GM23338 (cell line): ENCODE data around the gene NADK2. TPM values are rescaled to one million over a fixed set of nuclear protein-coding genes. Genes with fewer than 3 reads are reported as not detected.

Source experiments
- ATAC-seq: fragments of 200-7000 bp; cut with Tn5 transposase; 3 replicates; pipeline ENCODE4 v1.9.1; 2020
- DNase-seq: peaks from one replicate; pipeline ENCODE4 v3.0.0-alpha.2; 2015; ENCODE audit warnings: low spot score
- H2AFZ ChIP-seq: fragments of 200-600 bp; sonication (generic); 2 replicates; pipeline ENCODE4 v1.8.0; 2016; ENCODE audit warnings: antibody characterized with exemption, mild to moderate bottlenecking, moderate library complexity
- H3F3A ChIP-seq: fragments of 200-600 bp; sonication (generic); replicated peaks from 2 replicates; pipeline ENCODE4 v1.8.0; 2017; ENCODE audit warnings: antibody characterized with exemption, mixed run types, low read depth
- H3K27ac ChIP-seq: fragments of 200-600 bp; sonication (generic); 2 replicates; pipeline ENCODE4 v1.6.1; 2016; ENCODE audit warnings: low read depth
- H3K27me3 ChIP-seq: fragments of 200-600 bp; sonication (generic); 2 replicates; pipeline ENCODE4 v1.8.0; 2016; ENCODE audit warnings: mild to moderate bottlenecking, mixed run types, moderate library complexity; ENCODE audit not compliant: insufficient read depth
- H3K36me3 ChIP-seq: fragments of 200-600 bp; sonication (generic); 2 replicates; pipeline ENCODE4 v1.8.0; 2016; ENCODE audit warnings: mild to moderate bottlenecking; ENCODE audit not compliant: insufficient read depth
- H3K4me1 ChIP-seq: fragments of 200-600 bp; sonication (generic); 2 replicates; pipeline ENCODE4 v1.8.0; 2016; ENCODE audit warnings: mild to moderate bottlenecking, moderate library complexity; ENCODE audit not compliant: insufficient read depth
- H3K4me2 ChIP-seq: fragments of 200-600 bp; sonication (generic); 2 replicates; pipeline ENCODE4 v1.7.1; 2017; ENCODE audit warnings: mixed run types
- H3K4me3 ChIP-seq: fragments of 200-600 bp; sonication (generic); 2 replicates; pipeline ENCODE4 v1.6.1; 2016; ENCODE audit warnings: mixed run types
- H3K79me2 ChIP-seq: fragments of 200-600 bp; sonication (generic); replicated peaks from 2 replicates; pipeline ENCODE4 v1.8.0; 2017; ENCODE audit warnings: mild to moderate bottlenecking; ENCODE audit not compliant: insufficient read depth
- H3K9me2 ChIP-seq: fragments of 200-600 bp; sonication (generic); 2 replicates; pipeline ENCODE4 v1.8.0; 2017; ENCODE audit not compliant: insufficient read depth
- H4K20me1 ChIP-seq: fragments of 200-600 bp; sonication (generic); replicated peaks from 2 replicates; pipeline ENCODE4 v1.8.0; 2017; ENCODE audit warnings: mild to moderate bottlenecking; ENCODE audit not compliant: insufficient read depth
- H3K27ac Mint-ChIP-seq: 2 replicates; pipeline ENCODE4 v1.8.0; 2020; ENCODE audit warnings: inconsistent platforms, mild to moderate bottlenecking, moderate library complexity, mixed read lengths
- H3K27me3 Mint-ChIP-seq: 3 replicates; pipeline ENCODE4 v1.8.0; 2022; ENCODE audit warnings: low read depth, mild to moderate bottlenecking, moderate library complexity, mixed read lengths, inconsistent platforms; ENCODE audit not compliant: insufficient read depth, poor library complexity
- H3K36me3 Mint-ChIP-seq: 3 replicates; pipeline ENCODE4 v1.8.0; 2021; ENCODE audit warnings: low read depth, mild to moderate bottlenecking, inconsistent platforms, moderate library complexity, mixed read lengths
- H3K4me1 Mint-ChIP-seq: 3 replicates; pipeline ENCODE4 v1.8.0; 2020; ENCODE audit warnings: mild to moderate bottlenecking, inconsistent platforms, mixed read lengths
- H3K4me3 Mint-ChIP-seq: 3 replicates; pipeline ENCODE4 v1.8.0; 2021; ENCODE audit warnings: moderate library complexity, mild to moderate bottlenecking, inconsistent platforms, mixed read lengths
- H3K9me3 Mint-ChIP-seq: 3 replicates; pipeline ENCODE4 v1.8.0; 2020; ENCODE audit warnings: moderate library complexity, mild to moderate bottlenecking, inconsistent platforms, mixed read lengths
- EZH2phosphoT487 ChIP-seq: fragments of 200-600 bp; sonication (generic); IDR thresholded peaks from one replicate; pipeline ENCODE4 v1.8.1; 2018; ENCODE audit warnings: antibody characterized with exemption; ENCODE audit not compliant: unreplicated experiment
- NANOG ChIP-seq: IDR thresholded peaks from 2 replicates; pipeline ENCODE4 v1.6.1; 2016; ENCODE audit warnings: antibody characterized with exemption, borderline replicate concordance
- ZNF114 ChIP-seq: fragments of 250-450 bp; sonication (Bioruptor Pico); IDR thresholded peaks from 2 replicates; pipeline ENCODE4 v1.5.0; 2020; ENCODE audit warnings: mild to moderate bottlenecking, moderate library complexity
- polyA plus RNA-seq: library from polyadenylated mRNA; unstranded; fragments of >200 nt; fragmentation: Nextera tagmentation; extraction: Ambion mirVana; gene quantifications from 2 replicates; pipeline ENCODE4 v1.2.1, GENCODE V29; 2016
- total RNA-seq: library from RNA; depleted of rRNA; stranded (reverse); fragments of >200 nt; shearing (Covaris generic); gene quantifications from 2 replicates; pipeline ENCODE4 v1.2.3, GENCODE V29; 2014
- TF ChIP-seq, protein P1 (sequence below): IDR thresholded peaks from one replicate; pipeline ENCODE4 v1.6.1; 2018; ENCODE audit warnings: antibody characterized with exemption; ENCODE audit not compliant: unreplicated experiment
- TF ChIP-seq, protein P2 (sequence below): IDR thresholded peaks from 2 replicates; pipeline ENCODE4 v1.6.1; 2016; ENCODE audit warnings: antibody characterized with exemption
- TF ChIP-seq, protein P3 (sequence below): fragments of 250-450 bp; sonication (Bioruptor Pico); IDR thresholded peaks from 2 replicates; pipeline ENCODE4 v1.5.0; 2020; ENCODE audit warnings: mild to moderate bottlenecking, moderate library complexity

NADK2 gene
- total and polyA plus RNA-seq, 2 experiments from 2014 or later = 4.5 to 16.0 TPM

DNA sequence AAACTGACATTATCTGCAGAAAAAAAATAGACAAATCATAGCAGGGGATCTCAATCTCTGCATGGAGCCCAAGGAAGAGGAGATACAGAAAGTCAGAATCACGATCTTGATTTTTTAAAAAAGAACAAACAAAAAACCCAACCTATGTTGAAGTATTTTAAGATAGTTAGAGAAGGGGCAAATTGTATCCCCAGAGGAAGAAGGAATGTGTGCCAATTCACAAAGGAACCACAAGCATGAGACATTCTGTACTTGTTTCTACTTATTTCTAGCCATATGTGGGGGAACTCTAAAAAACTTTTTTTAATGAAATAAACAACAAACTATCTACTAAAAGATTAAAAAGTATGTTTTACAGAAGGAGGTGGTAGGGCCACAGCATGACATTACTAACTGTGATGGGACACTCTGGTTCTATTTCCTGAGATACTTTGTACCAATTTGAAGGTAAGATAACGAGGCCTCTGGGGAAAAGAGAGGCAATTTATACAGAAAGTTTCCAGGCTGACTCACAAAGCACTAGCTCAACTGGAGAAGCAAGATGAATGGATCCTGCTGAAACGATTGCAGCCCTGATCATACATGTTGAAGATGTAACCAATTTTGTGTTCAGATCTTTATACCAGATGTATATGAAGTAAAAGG, 37.5 kb upstream of the NADK2 start:
- TF ChIP-seq, protein P1, sequence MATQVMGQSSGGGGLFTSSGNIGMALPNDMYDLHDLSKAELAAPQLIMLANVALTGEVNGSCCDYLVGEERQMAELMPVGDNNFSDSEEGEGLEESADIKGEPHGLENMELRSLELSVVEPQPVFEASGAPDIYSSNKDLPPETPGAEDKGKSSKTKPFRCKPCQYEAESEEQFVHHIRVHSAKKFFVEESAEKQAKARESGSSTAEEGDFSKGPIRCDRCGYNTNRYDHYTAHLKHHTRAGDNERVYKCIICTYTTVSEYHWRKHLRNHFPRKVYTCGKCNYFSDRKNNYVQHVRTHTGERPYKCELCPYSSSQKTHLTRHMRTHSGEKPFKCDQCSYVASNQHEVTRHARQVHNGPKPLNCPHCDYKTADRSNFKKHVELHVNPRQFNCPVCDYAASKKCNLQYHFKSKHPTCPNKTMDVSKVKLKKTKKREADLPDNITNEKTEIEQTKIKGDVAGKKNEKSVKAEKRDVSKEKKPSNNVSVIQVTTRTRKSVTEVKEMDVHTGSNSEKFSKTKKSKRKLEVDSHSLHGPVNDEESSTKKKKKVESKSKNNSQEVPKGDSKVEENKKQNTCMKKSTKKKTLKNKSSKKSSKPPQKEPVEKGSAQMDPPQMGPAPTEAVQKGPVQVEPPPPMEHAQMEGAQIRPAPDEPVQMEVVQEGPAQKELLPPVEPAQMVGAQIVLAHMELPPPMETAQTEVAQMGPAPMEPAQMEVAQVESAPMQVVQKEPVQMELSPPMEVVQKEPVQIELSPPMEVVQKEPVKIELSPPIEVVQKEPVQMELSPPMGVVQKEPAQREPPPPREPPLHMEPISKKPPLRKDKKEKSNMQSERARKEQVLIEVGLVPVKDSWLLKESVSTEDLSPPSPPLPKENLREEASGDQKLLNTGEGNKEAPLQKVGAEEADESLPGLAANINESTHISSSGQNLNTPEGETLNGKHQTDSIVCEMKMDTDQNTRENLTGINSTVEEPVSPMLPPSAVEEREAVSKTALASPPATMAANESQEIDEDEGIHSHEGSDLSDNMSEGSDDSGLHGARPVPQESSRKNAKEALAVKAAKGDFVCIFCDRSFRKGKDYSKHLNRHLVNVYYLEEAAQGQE = no peak
- TF ChIP-seq, protein P2, sequence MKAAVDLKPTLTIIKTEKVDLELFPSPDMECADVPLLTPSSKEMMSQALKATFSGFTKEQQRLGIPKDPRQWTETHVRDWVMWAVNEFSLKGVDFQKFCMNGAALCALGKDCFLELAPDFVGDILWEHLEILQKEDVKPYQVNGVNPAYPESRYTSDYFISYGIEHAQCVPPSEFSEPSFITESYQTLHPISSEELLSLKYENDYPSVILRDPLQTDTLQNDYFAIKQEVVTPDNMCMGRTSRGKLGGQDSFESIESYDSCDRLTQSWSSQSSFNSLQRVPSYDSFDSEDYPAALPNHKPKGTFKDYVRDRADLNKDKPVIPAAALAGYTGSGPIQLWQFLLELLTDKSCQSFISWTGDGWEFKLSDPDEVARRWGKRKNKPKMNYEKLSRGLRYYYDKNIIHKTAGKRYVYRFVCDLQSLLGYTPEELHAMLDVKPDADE = no peak
- TF ChIP-seq NANOG = no peak
- Histone ChIP-seq H3K4me2 (no peak overlapping the region), H3K4me3 (no peak overlapping the region), H3K27me3 (no peaks in the 10 kb centered on the region), H2AFZ (no peak overlapping the region), H3K4me1 (no peaks in the 10 kb centered on the region; the same call in 1 of the 2 replicates), H3K36me3 (no peaks in the 10 kb centered on the region), H3F3A (no peaks in the 10 kb centered on the region), H4K20me1 (no peaks in the 10 kb centered on the region), H3K9me2 (no peaks in the 10 kb centered on the region), H3K27ac (no peak overlapping the region), H3K79me2 (no peaks in the 10 kb centered on the region)
- H3K27me3 Mint-ChIP-seq = peaks cover 1% of the 10 kb centered on the region
- no peaks in the 10 kb centered on the region for H3K36me3 Mint-ChIP-seq
- DNase-seq (no peak), ATAC-seq (no peak)
- no peak overlapping the region for H3K4me3 Mint-ChIP-seq
- no peaks in the 10 kb centered on the region for H3K9me3 Mint-ChIP-seq
- H3K27ac Mint-ChIP-seq = no peak overlapping the region
- peaks cover 9% of the 10 kb centered on the region for H3K4me1 Mint-ChIP-seq

DNA sequence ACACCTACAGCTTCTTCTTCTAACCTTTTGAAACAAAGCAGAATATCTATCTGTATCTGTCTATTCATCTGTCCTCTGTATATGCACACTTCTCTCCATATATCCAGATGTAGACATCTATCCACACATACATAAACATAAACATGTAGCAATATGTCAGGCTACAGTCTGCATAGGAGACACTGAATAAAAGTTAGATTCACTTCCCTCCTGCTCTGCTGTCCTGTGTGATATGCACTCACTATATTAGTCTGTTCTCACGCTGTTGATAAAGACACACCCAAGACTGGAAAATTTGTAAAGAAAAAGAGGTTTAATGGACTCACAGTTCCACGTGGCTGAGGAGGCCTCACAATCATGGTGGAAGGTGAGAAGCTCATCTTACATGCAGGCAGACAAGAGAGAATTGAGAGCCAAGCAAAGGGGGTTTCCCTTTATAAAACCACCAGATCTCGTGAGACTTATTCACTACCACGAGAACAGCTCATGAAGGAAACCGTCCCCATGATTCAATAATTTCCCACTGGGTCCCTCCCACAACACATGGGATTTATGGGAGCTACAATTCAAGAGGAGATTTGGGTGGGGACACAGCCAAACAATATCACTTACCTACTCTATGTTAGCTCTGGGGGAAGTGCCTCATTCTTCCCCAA, 35.9 kb upstream of the NADK2 start:
- no peaks in the 10 kb centered on the region for H3F3A ChIP-seq
- no peak overlapping the region for H3K27ac Mint-ChIP-seq
- H3K4me3 ChIP-seq = no peak overlapping the region
- H3K9me3 Mint-ChIP-seq = no peaks in the 10 kb centered on the region
- H2AFZ ChIP-seq = no peak overlapping the region
- no peaks in the 10 kb centered on the region for H3K36me3 Mint-ChIP-seq
- H3K9me2 ChIP-seq = no peaks in the 10 kb centered on the region
- no peak overlapping the region for H3K4me2 ChIP-seq
- H3K27ac ChIP-seq = no peak overlapping the region
- H3K79me2 ChIP-seq = no peaks in the 10 kb centered on the region
- DNase-seq (no peak), ATAC-seq (no peak)
- H3K36me3 ChIP-seq = no peaks in the 10 kb centered on the region
- H4K20me1 ChIP-seq = no peaks in the 10 kb centered on the region
- H3K27me3 Mint-ChIP-seq = no peaks in the 10 kb centered on the region
- no peaks in the 10 kb centered on the region; the same call in 1 of the 2 replicates for H3K4me1 ChIP-seq
- H3K27me3 ChIP-seq = no peaks in the 10 kb centered on the region
- peaks cover 13% of the 10 kb centered on the region for H3K4me1 Mint-ChIP-seq
- no peak overlapping the region for H3K4me3 Mint-ChIP-seq
- TF ChIP-seq NANOG = no peak
- TF ChIP-seq, protein P3, sequence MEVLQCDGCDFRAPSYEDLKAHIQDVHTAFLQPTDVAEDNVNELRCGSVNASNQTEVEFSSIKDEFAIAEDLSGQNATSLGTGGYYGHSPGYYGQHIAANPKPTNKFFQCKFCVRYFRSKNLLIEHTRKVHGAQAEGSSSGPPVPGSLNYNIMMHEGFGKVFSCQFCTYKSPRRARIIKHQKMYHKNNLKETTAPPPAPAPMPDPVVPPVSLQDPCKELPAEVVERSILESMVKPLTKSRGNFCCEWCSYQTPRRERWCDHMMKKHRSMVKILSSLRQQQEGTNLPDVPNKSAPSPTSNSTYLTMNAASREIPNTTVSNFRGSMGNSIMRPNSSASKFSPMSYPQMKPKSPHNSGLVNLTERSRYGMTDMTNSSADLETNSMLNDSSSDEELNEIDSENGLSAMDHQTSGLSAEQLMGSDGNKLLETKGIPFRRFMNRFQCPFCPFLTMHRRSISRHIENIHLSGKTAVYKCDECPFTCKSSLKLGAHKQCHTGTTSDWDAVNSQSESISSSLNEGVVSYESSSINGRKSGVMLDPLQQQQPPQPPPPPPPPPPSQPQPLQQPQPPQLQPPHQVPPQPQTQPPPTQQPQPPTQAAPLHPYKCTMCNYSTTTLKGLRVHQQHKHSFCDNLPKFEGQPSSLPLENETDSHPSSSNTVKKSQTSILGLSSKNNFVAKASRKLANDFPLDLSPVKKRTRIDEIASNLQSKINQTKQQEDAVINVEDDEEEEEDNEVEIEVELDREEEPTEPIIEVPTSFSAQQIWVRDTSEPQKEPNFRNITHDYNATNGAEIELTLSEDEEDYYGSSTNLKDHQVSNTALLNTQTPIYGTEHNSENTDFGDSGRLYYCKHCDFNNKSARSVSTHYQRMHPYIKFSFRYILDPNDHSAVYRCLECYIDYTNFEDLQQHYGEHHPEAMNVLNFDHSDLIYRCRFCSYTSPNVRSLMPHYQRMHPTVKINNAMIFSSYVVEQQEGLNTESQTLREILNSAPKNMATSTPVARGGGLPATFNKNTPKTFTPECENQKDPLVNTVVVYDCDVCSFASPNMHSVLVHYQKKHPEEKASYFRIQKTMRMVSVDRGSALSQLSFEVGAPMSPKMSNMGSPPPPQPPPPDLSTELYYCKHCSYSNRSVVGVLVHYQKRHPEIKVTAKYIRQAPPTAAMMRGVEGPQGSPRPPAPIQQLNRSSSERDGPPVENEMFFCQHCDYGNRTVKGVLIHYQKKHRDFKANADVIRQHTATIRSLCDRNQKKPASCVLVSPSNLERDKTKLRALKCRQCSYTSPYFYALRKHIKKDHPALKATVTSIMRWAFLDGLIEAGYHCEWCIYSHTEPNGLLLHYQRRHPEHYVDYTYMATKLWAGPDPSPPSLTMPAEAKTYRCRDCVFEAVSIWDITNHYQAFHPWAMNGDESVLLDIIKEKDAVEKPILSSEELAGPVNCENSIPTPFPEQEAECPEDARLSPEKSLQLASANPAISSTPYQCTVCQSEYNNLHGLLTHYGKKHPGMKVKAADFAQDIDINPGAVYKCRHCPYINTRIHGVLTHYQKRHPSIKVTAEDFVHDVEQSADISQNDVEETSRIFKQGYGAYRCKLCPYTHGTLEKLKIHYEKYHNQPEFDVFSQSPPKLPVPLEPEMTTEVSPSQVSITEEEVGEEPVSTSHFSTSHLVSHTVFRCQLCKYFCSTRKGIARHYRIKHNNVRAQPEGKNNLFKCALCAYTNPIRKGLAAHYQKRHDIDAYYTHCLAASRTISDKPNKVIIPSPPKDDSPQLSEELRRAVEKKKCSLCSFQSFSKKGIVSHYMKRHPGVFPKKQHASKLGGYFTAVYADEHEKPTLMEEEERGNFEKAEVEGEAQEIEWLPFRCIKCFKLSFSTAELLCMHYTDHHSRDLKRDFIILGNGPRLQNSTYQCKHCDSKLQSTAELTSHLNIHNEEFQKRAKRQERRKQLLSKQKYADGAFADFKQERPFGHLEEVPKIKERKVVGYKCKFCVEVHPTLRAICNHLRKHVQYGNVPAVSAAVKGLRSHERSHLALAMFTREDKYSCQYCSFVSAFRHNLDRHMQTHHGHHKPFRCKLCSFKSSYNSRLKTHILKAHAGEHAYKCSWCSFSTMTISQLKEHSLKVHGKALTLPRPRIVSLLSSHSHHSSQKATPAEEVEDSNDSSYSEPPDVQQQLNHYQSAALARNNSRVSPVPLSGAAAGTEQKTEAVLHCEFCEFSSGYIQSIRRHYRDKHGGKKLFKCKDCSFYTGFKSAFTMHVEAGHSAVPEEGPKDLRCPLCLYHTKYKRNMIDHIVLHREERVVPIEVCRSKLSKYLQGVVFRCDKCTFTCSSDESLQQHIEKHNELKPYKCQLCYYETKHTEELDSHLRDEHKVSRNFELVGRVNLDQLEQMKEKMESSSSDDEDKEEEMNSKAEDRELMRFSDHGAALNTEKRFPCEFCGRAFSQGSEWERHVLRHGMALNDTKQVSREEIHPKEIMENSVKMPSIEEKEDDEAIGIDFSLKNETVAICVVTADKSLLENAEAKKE (CRISPR knock-in tag) = no peak
- no peak for TF ChIP-seq EZH2phosphoT487
- TF ChIP-seq ZNF114 (CRISPR knock-in tag) = no peak
